ENCODE results near the gene OR2W1.

DNA sequence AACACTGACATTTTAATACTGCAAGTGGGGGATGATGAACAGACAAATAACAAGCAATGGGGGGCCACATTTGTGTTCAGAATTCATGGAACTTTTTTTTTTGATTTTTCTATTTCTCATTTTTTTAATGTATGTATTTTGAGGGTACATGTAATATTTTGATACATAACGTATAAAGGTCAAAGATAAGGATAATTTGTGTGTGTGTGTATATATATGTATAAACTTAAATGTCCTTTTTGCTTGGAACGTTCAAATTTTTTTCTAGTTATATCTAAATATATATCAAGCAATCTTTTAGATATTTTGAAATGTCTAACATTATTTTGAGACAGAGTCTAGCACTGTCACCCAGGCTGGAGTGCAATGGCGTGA, 27.6 kb downstream of the OR2W1 start:
- TF ChIP-seq, protein P1, sequence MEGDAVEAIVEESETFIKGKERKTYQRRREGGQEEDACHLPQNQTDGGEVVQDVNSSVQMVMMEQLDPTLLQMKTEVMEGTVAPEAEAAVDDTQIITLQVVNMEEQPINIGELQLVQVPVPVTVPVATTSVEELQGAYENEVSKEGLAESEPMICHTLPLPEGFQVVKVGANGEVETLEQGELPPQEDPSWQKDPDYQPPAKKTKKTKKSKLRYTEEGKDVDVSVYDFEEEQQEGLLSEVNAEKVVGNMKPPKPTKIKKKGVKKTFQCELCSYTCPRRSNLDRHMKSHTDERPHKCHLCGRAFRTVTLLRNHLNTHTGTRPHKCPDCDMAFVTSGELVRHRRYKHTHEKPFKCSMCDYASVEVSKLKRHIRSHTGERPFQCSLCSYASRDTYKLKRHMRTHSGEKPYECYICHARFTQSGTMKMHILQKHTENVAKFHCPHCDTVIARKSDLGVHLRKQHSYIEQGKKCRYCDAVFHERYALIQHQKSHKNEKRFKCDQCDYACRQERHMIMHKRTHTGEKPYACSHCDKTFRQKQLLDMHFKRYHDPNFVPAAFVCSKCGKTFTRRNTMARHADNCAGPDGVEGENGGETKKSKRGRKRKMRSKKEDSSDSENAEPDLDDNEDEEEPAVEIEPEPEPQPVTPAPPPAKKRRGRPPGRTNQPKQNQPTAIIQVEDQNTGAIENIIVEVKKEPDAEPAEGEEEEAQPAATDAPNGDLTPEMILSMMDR (IDR thresholded peaks at IDR 0.05) = no peak
- no peak for TF ChIP-seq POLR2A (IDR thresholded peaks at IDR 0.05)
